Stimulated activated CD4-positive, alpha-beta T cell treated with anti-CD3 and anti-CD28 coated beads, TNF-alpha, amount 100 ng/mL, for 24 hours (primary cell): ENCODE results near the gene DNAJC13.
"Not testable (repeated sequence)": the region's sequence is repeated elsewhere in the genome, so short reads cannot be mapped to it uniquely, and the experiment has no call there.

Experiments used
- DNase-seq, 3 experiments: peaks; one replicate each; pipeline ENCODE4 v3.0.0-alpha.2; 2020; ENCODE audit warnings: low read depth in 3 of 3

The DNAJC13 gene, protein sequence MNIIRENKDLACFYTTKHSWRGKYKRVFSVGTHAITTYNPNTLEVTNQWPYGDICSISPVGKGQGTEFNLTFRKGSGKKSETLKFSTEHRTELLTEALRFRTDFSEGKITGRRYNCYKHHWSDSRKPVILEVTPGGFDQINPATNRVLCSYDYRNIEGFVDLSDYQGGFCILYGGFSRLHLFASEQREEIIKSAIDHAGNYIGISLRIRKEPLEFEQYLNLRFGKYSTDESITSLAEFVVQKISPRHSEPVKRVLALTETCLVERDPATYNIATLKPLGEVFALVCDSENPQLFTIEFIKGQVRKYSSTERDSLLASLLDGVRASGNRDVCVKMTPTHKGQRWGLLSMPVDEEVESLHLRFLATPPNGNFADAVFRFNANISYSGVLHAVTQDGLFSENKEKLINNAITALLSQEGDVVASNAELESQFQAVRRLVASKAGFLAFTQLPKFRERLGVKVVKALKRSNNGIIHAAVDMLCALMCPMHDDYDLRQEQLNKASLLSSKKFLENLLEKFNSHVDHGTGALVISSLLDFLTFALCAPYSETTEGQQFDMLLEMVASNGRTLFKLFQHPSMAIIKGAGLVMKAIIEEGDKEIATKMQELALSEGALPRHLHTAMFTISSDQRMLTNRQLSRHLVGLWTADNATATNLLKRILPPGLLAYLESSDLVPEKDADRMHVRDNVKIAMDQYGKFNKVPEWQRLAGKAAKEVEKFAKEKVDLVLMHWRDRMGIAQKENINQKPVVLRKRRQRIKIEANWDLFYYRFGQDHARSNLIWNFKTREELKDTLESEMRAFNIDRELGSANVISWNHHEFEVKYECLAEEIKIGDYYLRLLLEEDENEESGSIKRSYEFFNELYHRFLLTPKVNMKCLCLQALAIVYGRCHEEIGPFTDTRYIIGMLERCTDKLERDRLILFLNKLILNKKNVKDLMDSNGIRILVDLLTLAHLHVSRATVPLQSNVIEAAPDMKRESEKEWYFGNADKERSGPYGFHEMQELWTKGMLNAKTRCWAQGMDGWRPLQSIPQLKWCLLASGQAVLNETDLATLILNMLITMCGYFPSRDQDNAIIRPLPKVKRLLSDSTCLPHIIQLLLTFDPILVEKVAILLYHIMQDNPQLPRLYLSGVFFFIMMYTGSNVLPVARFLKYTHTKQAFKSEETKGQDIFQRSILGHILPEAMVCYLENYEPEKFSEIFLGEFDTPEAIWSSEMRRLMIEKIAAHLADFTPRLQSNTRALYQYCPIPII (N-terminal part only)

DNA sequence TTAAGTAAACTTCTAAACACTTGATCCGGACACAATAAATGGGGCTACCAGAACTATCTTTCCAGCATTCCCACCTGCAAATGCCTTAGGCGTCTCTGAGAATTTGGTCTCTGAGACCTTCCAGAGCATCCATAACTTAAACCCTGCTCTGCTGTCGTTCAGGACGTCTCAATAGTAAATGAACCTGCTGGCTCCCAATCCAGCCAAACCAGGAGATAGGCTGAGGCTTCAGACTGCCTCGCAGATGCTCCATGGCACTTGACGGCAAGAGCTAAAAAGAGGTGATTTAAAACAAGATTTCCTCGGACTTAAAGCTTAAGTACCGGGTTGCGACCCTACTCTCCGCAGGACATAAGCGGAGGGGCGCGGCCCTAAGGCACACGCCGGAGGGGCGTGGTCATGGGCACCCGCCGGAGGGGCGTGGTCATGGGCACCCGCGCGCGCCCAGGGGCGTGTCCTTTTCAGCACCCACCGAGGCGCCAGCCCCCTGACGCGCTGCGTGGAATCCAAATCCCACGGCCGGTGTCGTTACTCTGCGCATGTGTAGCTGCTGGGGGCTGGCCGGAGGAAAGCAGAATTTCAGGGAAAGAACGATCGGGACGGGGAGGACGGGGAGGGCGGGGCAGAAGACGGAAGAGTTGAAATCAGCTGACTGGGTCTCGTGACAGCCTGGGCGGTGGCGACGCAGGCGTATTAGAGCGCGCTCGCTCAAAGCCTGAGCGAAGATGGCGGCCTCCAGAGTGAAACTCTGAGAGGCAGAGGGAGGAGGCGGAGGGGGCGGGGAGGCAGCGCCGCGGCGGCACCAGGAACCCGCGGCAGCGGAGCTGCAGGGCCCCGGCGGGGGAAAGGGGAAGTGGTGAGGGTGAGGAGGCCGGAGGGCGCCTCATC, at the start of gene DNAJC13:
Gene DNAJC13 (plus strand): TSS at position 696 of the 888 bp plus-strand sequence. CDS start 17,049 bp downstream, outside the sequence.
- peak; percentile 80 to 89 (median 86) for DNase-seq

DNA sequence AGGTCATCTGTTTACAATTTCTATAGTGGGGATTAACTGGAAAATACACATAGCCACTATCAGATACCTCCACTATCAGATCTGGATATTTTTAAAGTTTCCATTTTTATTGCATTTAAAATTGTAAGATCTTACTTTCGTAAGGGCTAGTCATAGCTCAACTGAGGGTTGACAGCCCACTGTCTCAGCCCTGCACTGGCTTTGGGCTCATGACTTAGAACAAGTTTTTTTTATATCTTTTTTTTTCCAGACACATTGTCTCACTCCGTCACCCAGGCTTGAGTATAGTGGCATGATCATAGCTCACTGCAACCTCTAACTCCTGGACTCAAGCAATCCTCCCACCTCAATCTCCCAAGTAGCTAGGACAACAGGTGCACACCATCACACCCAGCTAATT, 48.8 kb upstream of the DNAJC13 start:
- no peak for DNase-seq

DNA sequence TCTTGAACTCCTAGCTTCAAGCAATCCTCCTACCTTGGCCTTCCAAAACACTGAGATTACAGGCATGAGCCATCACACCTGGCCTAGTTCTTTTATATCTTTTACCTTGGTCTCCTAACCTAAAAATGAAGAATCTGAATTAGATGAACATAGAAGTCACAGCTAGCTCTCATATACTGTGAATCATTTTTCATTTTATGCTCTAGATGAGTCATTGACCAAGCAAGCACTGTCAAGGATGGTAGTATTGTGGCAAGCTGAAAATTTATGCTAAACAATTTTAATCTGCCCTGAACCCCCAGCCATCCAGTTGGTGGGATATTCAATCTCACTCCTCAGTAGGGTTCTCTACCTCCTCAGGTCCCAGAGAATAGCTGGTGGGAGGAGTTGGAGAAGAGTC, 48.3 kb upstream of the DNAJC13 start:
- no peak for DNase-seq

DNA sequence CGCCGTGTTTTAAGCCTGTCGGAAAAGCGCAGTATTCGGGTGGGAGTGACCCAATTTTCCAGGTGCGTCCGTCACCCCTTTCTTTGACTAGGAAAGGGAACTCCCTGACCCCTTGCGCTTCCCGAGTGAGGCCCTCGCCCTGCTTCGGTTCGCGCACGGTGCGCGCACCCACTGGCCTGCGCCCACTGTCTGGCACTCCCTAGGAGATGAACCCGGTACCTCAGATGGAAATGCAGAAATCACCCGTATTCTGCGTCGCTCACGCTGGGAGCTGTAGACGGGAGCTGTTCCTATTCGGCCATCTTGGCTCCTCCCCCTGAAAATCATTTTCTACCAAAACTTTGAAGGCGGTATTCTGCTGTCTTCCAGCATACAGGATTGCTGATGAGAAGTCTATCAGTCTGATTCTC, 40.4 kb upstream of the DNAJC13 start:
- DNase-seq: not testable (repeated sequence)

DNA sequence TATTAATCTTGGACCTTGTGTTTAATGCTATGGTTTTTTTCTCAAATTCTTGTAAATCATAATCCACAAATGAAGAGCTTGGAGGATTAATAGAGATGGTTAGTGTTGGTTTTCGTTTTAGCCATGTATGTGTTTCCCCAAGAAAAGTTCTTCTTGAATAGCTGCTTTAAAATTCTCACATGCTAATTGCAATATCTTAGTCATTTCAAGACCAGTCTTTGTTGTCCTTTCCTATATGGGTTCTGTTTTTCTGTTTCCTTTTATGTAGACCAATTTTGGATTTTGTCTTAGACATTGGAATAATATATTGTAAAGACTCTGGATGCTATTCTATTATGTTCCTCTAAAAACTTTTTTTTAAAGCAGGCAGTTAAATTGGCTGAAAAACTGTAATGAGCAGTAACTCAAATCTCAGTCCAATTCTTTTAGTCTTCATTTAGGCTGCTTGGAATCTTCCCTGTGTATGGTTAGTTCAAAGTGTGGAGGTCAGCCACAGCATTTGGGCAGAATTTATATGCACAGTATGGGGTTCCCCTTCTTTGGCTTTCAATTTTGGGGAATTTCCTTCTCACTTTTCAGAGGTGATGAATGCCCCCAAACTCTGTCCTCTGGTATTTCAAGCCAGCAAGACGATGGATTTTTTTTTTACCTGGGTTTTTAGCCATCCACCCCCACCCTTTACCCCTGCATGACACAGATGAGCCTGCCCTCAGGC, 39.1 kb upstream of the DNAJC13 start:
- DNase-seq: no peak

DNA sequence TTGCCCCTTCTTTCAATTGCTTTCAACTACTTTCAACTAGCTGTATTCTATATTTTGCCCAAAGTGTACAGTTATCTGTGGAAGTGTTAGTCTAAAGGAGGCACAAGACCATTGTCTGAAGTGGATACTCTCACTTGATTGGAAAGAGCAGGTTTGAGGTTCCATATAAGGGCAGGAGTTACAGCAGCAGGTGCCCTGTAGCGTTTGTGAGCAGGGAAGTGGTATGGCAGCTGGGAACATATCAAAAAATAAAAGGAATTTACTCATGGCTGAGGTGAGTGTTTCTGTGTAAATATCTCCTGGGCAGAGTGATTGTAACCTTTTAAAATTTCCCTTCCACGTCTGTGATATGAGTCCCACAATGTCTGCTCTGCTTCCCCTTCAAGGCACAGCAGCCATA, 38.5 kb upstream of the DNAJC13 start:
- no peak for DNase-seq

DNA sequence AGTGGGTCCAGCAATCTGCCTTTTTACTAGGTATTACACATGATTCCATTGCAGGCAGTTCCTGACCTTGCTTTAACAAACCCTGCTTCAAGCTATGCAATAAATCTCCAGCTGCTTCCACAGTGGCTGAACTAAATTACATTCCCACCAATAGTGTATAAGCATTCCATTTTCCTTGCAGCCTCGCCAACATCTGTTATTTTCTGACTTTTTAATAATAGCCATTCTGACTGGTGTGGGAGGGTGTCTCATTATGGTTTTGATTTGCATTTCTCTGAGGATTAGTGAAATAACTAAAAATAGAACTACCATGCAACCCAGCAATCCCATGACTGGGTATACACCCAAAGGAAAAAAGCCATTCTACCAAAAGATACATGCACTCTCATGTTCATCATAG, 36.4 kb upstream of the DNAJC13 start:
- no peak for DNase-seq

DNA sequence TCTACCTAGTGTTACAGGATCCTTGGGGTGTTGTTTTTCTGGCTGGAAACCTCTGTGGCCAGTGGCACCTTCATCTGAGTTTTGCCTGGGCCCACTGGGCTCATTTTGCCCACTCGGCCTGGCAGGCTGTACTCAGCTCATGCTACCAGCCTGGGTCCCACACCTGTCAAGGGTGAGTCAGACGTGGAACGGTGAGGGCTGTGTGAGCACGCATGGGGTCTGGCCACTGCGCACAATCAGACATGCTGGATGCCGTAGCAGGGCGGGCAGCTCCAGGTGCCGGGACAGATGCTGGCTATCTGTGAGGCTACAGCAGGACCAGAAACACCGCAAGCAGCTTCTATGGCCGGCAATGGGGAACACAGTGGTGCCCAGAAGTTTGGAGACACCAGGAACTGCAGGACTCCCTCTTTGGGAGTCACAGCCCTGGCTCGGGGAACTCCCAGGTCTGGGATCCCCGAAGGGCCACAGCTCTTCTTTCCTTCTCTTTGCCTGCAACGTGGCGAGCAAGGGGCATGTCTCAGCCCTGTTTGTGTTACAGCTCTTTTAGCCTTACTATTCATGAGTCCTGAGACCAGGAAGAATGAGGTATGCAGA, 35.9 kb upstream of the DNAJC13 start:
- no peak for DNase-seq

DNA sequence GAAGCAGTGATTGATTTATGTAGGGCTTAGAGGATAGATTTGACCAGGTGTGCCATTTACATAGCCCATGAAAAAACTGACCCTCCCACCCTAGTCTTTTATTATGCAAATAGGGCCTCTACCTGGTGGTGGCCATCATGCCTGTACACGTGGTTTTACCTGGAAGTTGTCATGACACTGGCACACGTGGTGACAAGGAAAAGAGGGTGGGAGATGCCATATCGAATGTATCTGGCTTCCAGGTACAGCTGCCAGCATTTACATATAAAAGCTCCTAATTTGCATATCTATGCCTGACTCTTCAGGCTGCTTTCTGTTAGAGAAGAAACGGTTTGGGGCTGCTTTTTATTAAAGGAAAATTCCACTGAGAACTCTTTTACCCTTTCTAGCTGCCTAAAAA, 35.0 kb upstream of the DNAJC13 start:
- DNase-seq: no peak

DNA sequence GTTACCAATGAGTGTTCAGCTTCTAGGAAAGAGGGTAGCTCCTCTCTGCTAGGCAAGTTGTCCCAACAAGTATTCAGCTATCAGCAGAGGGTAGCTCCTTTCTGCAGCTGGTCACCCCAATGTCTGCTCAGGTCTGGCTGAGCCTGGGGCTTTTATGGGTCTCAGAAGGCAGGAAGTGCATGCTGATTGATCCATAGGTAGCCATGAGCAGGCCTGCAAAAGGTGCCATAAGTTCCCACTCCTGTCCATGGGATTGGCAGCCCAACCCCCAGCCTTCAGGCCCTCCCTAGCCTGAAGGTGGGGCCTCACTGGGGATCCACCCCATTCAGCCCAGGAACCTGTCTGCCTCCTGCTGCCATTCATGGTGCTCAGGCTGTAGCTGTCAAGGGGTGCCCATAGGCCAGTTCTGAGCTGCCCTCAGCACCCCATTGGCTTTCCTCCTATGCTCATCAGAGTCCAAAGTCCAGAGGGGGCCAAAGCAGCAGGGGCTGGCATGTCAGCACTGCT, 34.6 kb upstream of the DNAJC13 start:
- no peak for DNase-seq

DNA sequence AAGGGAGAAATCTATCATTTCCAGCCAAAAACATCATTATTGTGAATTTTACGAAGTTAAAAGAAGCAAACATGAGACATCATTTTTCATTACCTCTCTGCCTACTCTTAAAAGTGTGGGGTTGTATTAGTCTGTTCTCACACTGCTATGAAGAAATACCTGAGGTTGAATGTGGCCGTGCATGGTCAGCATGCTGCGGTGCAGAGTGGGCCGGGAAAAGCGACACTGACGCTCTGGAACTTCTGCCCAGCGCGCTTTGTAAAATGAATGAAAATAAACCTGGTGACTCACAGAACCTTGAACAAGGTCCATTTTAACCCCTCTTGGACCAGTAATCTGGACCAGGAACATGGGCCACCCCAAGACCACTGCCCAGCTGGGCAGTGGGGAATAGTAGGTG, 31.0 kb upstream of the DNAJC13 start:
- no peak for DNase-seq

DNA sequence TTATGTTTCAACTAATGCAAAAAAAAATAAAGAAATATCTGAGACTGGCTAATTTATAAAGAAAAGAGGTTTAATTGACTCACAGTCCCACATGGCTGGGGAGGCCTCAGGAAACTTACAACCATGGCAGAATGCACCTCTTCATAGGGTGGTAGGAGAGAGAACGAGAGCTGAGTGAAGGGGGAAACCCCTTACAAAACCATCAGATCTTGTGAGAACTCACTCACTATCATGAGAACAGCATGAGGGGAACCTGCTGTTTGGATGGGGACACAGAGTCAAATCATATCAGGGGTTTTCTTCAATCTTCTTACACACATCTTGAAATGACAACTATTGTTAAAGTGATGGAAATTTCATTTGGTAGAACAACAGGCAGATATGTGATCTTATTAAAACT, 24.6 kb upstream of the DNAJC13 start:
- not testable (repeated sequence) for DNase-seq

DNA sequence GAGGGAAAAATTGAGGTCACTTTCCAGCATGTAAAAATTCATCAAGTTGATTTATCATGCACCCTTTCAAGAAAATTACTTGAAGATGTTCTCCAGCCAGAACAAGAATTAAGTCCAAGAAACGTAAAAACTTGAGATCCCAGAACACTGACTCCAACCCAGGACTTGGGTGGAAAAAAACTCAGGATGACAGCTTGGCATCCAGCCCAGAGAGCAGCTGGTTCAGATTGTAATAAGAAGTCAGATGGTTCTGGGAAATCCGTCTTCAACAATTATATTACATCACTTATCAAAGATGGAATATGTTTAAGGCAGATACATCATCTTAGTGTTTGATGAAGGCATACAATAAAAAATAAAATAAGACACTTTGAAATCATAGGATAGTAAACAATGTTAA, 23.0 kb upstream of the DNAJC13 start:
- no peak for DNase-seq

DNA sequence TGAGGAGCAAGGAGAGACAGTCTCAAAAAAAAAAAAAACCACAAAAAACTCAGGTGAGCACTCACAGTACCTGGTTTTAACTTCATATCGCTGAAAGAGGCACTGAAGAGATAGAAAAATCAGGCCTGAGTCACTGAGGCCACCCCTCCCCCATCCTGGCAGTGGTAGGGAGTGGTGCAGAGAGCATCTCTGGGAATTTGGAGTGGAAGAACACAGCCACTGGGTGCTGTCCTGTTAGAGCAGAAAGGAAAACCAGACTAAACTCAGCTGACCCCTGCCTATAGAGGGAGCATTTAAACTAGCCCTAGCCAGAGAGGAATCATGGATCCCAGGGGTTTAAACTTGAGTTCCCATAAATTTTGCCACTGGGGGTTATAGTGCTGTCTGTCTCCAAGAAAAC, 22.2 kb upstream of the DNAJC13 start:
- DNase-seq: no peak

DNA sequence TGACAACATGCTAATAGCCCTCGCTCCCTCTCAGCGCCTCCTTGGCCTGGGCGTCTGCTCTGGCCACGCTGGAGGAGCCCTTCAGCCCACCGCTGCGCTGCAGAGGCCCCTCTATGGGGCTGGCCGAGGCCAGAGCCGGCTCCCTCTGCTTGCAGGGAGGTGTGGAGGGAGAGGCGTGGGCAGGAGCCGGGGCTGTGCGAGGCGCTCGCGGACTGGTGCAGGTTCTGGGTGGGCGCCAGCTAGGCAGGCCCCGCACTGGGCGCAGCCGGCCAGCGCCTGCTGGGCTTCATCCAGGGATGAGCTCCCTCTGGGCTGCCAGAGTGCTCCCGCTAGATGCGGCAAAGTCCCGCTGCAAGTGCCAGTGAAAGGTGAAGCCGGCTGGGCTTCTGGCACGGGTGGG, 21.0 kb upstream of the DNAJC13 start:
- DNase-seq: no peak

DNA sequence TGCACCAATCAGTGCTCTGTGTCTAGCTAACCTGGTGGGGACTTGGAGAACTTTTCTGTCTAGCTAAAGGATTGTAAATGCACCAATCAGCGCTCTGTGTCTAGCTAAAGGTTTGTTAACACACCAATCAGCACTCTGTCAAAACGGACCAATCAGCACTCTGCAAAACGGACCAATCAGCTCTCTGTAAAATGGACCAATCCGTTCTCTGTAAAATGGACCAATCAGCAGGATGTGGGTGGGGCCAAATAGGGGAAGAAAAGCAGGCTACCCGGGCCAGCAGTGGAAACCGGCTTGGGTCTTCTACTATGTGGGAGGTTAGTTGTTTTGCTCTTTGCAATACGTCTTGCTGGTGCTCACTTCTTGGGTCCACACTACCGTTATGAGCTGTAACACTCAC, 20.5 kb upstream of the DNAJC13 start:
- DNase-seq: not testable (repeated sequence)

DNA sequence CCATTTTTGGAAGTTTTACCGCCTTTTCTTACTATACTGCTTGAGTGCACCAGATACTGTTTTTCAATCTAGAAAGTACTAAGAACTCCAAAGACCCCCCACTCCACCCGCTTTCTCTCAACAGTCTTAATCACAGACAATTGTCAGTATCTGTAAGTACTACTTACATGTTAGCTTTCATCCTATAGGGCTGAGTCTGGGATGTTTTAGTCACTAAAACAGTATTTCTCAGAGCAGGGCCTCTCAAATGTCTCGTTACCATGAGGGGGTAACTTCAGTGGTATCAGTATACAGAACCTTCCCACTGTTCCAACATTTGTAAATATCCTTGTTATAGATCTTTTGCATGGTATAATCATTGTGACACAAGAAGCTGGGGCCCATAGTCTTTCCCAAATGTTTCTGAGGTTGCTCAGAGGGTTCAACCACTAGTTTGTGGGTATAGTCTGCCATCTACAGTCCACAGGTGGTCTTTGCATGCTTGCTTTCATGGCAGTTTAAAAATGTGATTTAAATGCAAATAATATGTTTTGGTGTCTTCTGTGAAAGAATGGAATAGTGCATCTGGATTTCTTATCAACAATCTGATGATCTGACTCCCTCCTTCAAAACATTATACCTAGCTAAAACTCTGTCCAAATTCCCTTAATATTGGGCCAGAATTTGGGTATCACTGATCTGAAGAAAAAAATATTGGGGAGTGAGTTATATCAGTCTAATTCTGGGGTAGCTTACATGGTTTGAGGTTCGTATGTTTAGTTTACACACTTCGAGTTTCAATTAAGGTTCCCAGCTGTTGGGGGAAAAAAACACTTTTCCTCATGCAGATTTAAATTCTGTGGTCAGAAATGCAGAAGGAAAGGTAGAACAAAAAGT, 18.0 kb upstream of the DNAJC13 start:
- no peak for DNase-seq

DNA sequence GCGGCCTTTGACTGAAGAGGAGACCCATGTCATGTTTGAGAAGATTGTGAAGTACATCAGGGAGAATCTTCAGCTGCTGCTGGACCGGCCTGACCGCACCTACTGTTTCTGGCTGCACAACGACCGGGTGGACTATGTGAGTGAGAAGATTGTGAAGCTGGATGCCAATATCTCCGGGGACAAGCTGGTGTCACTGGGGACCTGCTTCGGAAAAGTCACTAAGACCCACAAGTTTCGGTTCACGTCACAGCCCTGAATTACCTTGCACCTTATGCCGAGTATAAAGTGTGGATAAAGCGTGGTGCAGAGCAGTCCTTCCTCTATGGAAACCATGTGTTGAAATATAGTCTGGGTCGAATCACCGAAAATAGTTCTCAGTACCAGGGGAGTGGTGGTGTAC, 16.0 kb upstream of the DNAJC13 start:
- DNase-seq: no peak

DNA sequence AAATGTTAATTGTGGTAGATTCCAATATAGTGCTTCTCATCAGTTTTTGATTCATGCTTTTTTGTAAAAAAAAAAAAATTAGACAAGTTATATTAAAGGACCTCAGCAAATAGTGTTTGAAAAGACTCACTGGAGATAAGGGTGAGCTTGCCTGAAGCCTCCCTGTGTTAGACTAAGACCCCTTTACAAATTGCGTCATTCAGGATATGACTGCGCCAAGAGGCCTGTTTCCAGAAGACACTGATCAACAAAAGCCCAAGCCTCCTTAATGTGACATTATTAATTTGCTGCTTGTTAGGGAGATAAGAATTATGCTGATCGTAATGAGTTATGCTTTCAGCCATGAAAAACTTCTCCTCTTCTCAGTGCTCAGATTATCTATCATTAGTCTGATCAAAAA, 13.0 kb upstream of the DNAJC13 start:
- DNase-seq: no peak
